GM19455 (cell line): ENCODE data around the gene H1-8.
"Not testable (repeated sequence)": the region's sequence is repeated elsewhere in the genome, so short reads cannot be mapped to it uniquely, and the experiment has no call there.

Source experiments
- ATAC-seq: cut with Tn5 transposase; IDR thresholded peaks from one replicate; pipeline ENCODE4 v1.9.1; 2021; ENCODE audit not compliant: unreplicated experiment

The H1-8 gene

GRCh38 chr3:129514563-129514962, 28.4 kb upstream of the H1-8 start:
- no peak for ATAC-seq

- not testable (repeated sequence) for ATAC-seq
Observed at GRCh38 chr3:129515108-129515820, 27.7 kb upstream of the H1-8 start.

- ATAC-seq, result not testable (repeated sequence)
Observed at GRCh38 chr3:129515821-129516432, 27.0 kb upstream of the H1-8 start.

- no peak for ATAC-seq
Observed at GRCh38 chr3:129517516-129517915, 25.5 kb upstream of the H1-8 start.

- no peak for ATAC-seq
Observed at GRCh38 chr3:129518038-129518561, 24.9 kb upstream of the H1-8 start.

- no peak for ATAC-seq
Observed at GRCh38 chr3:129518581-129518980, 24.4 kb upstream of the H1-8 start.

GRCh38 chr3:129519449-129519848, 23.5 kb upstream of the H1-8 start:
- ATAC-seq, result no peak

GRCh38 chr3:129519896-129520715, 22.9 kb upstream of the H1-8 start:
- ATAC-seq, result no peak

GRCh38 chr3:129520960-129521359, 22.0 kb upstream of the H1-8 start:
- ATAC-seq, result no peak

GRCh38 chr3:129521611-129522010, 21.4 kb upstream of the H1-8 start:
- ATAC-seq, result no peak

GRCh38 chr3:129522953-129523352, 20.0 kb upstream of the H1-8 start:
- ATAC-seq, result no peak

GRCh38 chr3:129524081-129524480, 18.9 kb upstream of the H1-8 start:
- ATAC-seq, result no peak

- no peak for ATAC-seq
Observed at GRCh38 chr3:129525341-129525968, 17.5 kb upstream of the H1-8 start.

GRCh38 chr3:129526121-129526900, 16.7 kb upstream of the H1-8 start:
- peak; percentile 74 for ATAC-seq

- ATAC-seq, result no peak
Observed at GRCh38 chr3:129527262-129527661, 15.7 kb upstream of the H1-8 start.

GRCh38 chr3:129528589-129529100, 14.3 kb upstream of the H1-8 start, which contains the start of gene RHO:
Gene RHO, plus strand, starts transcription at chr3:129528639. Its CDS starts 95 bp downstream, at chr3:129528734.
- ATAC-seq, result no peak

GRCh38 chr3:129529436-129530210, 13.4 kb upstream of the H1-8 start:
- ATAC-seq, result no peak

GRCh38 chr3:129530251-129530791, 12.7 kb upstream of the H1-8 start:
- no peak for ATAC-seq

- no peak for ATAC-seq
Observed at GRCh38 chr3:129530821-129531220, 12.2 kb upstream of the H1-8 start.
